DOHH2 (cell line): ENCODE measurements around the gene GNPTG.

ENCODE experiments used
- H3F3A ChIP-seq: fragments of 200-600 bp; sonication (generic), shearing (Covaris generic); 2 replicates; pipeline ENCODE4 v1.6.0; 2016; ENCODE audit warnings: antibody characterized with exemption, mild to moderate bottlenecking; ENCODE audit not compliant: control insufficient read depth, insufficient read depth
- H3K27ac ChIP-seq: fragments of 200-600 bp; sonication (generic); 2 replicates; pipeline ENCODE4 v1.5.1; 2014; ENCODE audit warnings: low read depth, mild to moderate bottlenecking, low read length, moderate library complexity
- H3K27me3 ChIP-seq: fragments of 200-600 bp; sonication (generic); 2 replicates; pipeline ENCODE4 v1.6.1; 2014; ENCODE audit warnings: mild to moderate bottlenecking, low read length, mixed read lengths; ENCODE audit not compliant: control insufficient read depth
- H3K36me3 ChIP-seq: fragments of 200-600 bp; sonication (generic); 2 replicates; pipeline ENCODE4 v1.6.1; 2014; ENCODE audit warnings: mild to moderate bottlenecking, low read length, moderate library complexity, mixed read lengths; ENCODE audit not compliant: control insufficient read depth
- H3K4me1 ChIP-seq: fragments of 200-600 bp; sonication (generic); 2 replicates; pipeline ENCODE4 v1.6.1; 2014; ENCODE audit warnings: mild to moderate bottlenecking, low read length, mixed read lengths; ENCODE audit not compliant: control insufficient read depth
- H3K4me2 ChIP-seq: fragments of 200-600 bp; sonication (generic); 2 replicates; pipeline ENCODE4 v1.6.0; 2014; ENCODE audit warnings: mild to moderate bottlenecking, low read length, moderate library complexity
- H3K4me3 ChIP-seq: fragments of 200-600 bp; sonication (generic); 2 replicates; pipeline ENCODE4 v1.5.1; 2014; ENCODE audit warnings: mild to moderate bottlenecking, low read length, mixed read lengths
- H3K79me2 ChIP-seq: fragments of 200-600 bp; sonication (generic); 2 replicates; pipeline ENCODE4 v1.6.1; 2014; ENCODE audit warnings: mild to moderate bottlenecking, low read length, mixed read lengths; ENCODE audit not compliant: control insufficient read depth
- H3K9me2 ChIP-seq: fragments of 200-600 bp; sonication (generic); replicated peaks from 2 replicates; pipeline ENCODE4 v1.6.1; 2014; ENCODE audit warnings: mild to moderate bottlenecking, low read length, mixed read lengths; ENCODE audit not compliant: control insufficient read depth
- H3K9me3 ChIP-seq: fragments of 200-600 bp; sonication (generic); 2 replicates; pipeline ENCODE4 v1.6.1; 2014; ENCODE audit warnings: antibody characterized with exemption, low read length, mixed read lengths; ENCODE audit not compliant: control insufficient read depth, insufficient read depth
- H4K20me1 ChIP-seq: fragments of 200-600 bp; sonication (generic); 2 replicates; pipeline ENCODE4 v1.6.0; 2014; ENCODE audit warnings: low read depth, mild to moderate bottlenecking, antibody characterized with exemption, low read length, moderate library complexity; ENCODE audit not compliant: control insufficient read depth, insufficient read depth
- EZH2phosphoT487 ChIP-seq: fragments of 200-600 bp; sonication (generic); IDR thresholded peaks from 2 replicates; pipeline ENCODE4 v1.6.1; 2017; ENCODE audit warnings: borderline replicate concordance, mild to moderate bottlenecking, antibody characterized with exemption, low read length, moderate library complexity, mixed read lengths
- TF ChIP-seq, protein P1 (sequence below): fragments of 200-600 bp; sonication (generic); IDR thresholded peaks from one replicate; pipeline ENCODE4 v1.5.1; 2014; ENCODE audit warnings: antibody characterized with exemption, mild to moderate bottlenecking, low read depth, low read length; ENCODE audit not compliant: poor library complexity, severe bottlenecking

GNPTG gene

DNA sequence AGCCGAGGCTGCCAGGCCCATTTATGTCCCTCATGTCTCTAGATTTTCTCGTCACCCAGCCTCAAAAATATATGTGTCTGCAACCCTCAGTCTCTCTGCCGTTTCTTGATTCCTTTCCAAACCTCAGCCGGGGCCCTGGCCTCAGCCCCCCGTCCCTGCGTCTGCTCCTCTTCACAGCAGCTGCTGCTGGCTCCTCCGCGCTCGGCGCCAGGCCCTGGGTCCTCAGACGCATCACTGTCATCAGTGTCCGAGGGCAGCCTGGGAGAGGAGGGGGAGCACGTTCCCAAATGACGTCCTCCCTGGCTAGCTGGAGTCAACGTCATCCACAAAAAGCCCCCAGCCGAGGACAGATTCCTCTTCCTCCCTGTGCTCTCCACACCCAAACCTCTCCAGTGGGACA is 2.4 kb upstream of the GNPTG start:
- no peak overlapping the region for H3K4me3 ChIP-seq
- no peaks in the 10 kb centered on the region for H3K9me2 ChIP-seq
- no peaks in the 10 kb centered on the region for H3K27me3 ChIP-seq
- TF ChIP-seq EZH2phosphoT487 = no peak
- TF ChIP-seq, protein P1, sequence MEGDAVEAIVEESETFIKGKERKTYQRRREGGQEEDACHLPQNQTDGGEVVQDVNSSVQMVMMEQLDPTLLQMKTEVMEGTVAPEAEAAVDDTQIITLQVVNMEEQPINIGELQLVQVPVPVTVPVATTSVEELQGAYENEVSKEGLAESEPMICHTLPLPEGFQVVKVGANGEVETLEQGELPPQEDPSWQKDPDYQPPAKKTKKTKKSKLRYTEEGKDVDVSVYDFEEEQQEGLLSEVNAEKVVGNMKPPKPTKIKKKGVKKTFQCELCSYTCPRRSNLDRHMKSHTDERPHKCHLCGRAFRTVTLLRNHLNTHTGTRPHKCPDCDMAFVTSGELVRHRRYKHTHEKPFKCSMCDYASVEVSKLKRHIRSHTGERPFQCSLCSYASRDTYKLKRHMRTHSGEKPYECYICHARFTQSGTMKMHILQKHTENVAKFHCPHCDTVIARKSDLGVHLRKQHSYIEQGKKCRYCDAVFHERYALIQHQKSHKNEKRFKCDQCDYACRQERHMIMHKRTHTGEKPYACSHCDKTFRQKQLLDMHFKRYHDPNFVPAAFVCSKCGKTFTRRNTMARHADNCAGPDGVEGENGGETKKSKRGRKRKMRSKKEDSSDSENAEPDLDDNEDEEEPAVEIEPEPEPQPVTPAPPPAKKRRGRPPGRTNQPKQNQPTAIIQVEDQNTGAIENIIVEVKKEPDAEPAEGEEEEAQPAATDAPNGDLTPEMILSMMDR = no peak
- peaks cover 38% of the 10 kb centered on the region for H3K79me2 ChIP-seq
- H3K4me2 ChIP-seq = no peak overlapping the region
- no peak overlapping the region for H3K27ac ChIP-seq
- H3K36me3 ChIP-seq = peaks cover 13% of the 10 kb centered on the region; the same call in 1 of the 2 replicates
- no peaks in the 10 kb centered on the region for H4K20me1 ChIP-seq
- H3K9me3 ChIP-seq = no peaks in the 10 kb centered on the region
- H3F3A ChIP-seq = no peaks in the 10 kb centered on the region
- peaks cover 13% of the 10 kb centered on the region for H3K4me1 ChIP-seq

DNA sequence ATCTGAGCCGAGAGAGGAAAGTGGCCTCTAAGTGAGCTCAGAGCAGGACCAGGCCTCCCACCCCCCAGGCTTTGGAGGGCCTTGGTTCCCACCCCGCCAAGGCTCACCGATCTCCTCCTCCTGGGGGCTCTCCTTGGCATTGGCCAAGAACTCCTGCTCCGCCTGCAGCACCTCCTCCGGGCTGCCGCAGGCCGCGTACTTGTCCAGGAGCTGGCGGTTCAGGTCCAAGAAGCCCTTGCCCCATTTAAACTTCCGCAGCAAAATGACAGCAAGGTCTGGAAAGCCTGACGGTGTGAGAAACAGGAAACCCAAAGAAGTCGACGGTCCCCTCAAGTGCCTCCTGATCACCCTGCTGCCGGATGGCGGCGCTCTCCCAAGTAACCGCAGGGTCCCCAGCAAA is 1.8 kb upstream of the GNPTG start:
- Histone ChIP-seq H3K27me3 (no peaks in the 10 kb centered on the region), H3K9me2 (no peaks in the 10 kb centered on the region), H3K4me2 (no peak overlapping the region), H3K4me3 (no peak overlapping the region), H3K36me3 (peaks cover 13% of the 10 kb centered on the region; the same call in 1 of the 2 replicates), H3K9me3 (no peaks in the 10 kb centered on the region), H3K79me2 (peaks cover 42% of the 10 kb centered on the region), H4K20me1 (no peaks in the 10 kb centered on the region), H3K27ac (no peak overlapping the region), H3K4me1 (peaks cover 13% of the 10 kb centered on the region), H3F3A (no peaks in the 10 kb centered on the region)
- TF ChIP-seq EZH2phosphoT487 = no peak
- TF ChIP-seq, protein P1 = no peak

DNA sequence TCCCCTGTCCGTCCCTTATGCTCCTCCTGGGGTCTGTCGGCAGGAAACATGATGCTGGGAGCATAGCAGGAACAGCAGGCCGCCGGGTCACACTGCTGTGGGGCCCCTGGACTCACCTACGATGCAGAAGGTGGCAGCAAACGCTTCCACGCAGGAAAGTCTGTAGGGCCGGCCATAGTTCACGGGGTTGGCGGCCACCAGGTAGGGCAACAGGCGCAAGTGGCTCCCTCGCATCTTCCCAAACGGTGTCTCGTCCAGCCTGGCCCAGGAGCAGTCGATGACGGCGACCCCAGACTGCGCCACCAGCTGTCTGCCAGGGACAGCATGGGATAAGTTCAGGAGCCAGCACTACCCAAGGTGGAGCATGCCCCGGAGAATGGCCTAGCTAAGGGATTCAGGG is 1.0 kb upstream of the GNPTG start:
- Histone ChIP-seq H3K79me2 (peaks cover 50% of the 10 kb centered on the region), H3K4me3 (peak overlapping the region; percentile 84), H3F3A (no peaks in the 10 kb centered on the region), H3K27ac (no peak overlapping the region), H3K36me3 (peaks cover 13% of the 10 kb centered on the region; the same call in 1 of the 2 replicates), H3K4me2 (peak overlapping the region; percentile 99), H3K9me3 (no peaks in the 10 kb centered on the region), H3K4me1 (peaks cover 13% of the 10 kb centered on the region), H4K20me1 (no peaks in the 10 kb centered on the region), H3K27me3 (no peaks in the 10 kb centered on the region), H3K9me2 (no peaks in the 10 kb centered on the region)
- TF ChIP-seq, protein P1 = no peak
- TF ChIP-seq EZH2phosphoT487 = no peak
